Stimulated activated CD8-positive, alpha-beta memory T cell treated with anti-CD3 and anti-CD28 coated beads, Interleukin-15, amount 100 ng/mL, for 24 hours (primary cell): Measurements from ENCODE around the gene CNPPD1.
A peak's percentile ranks its signal among the peaks of the same experiment; 100 is the strongest.
"Not testable (repeated sequence)": the region's sequence is repeated elsewhere in the genome, so short reads cannot be mapped to it uniquely, and the experiment has no call there.

Experiments used
- DNase-seq: peaks from one replicate; pipeline ENCODE4 v3.0.0-alpha.2; 2020; ENCODE audit warnings: low read depth

Gene CNPPD1

GRCh38 chr2:219207884-219208740, 31.4 kb upstream of the CNPPD1 start:
- DNase-seq: no peak

GRCh38 chr2:219207134-219207883, 30.6 kb upstream of the CNPPD1 start:
- no peak for DNase-seq

- DNase-seq: peak; percentile 86
These were observed 29.8 kb upstream of the CNPPD1 start, which contains the start of gene ZFAND2B for GRCh38 chr2:219206328-219207133. TSS of gene ZFAND2B (plus strand) at chr2:219206782. CDS start at chr2:219206988, 206 bp downstream.

DNA sequence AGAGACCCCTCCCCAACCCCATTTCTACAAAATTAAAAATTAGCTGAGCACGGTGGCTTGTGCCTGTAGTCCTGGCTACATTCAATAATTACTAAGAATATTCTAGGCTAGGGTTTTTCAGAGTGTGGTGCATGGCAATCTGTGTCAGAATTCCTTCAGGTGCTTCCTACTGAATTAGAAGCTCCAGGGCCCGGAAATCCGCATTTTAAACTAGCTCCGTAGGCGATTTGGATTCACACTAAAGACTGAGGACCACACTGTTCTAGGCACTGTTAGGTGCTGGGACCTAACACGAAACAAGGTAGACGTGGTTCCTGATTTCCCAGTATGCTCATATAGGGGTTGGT, 29.2 kb upstream of the CNPPD1 start:
- DNase-seq: no peak

- no peak for DNase-seq
These were observed 28.4 kb upstream of the CNPPD1 start for GRCh38 chr2:219205165-219205538.

GRCh38 chr2:219204425-219205164, 27.9 kb upstream of the CNPPD1 start:
- no peak for DNase-seq

DNA sequence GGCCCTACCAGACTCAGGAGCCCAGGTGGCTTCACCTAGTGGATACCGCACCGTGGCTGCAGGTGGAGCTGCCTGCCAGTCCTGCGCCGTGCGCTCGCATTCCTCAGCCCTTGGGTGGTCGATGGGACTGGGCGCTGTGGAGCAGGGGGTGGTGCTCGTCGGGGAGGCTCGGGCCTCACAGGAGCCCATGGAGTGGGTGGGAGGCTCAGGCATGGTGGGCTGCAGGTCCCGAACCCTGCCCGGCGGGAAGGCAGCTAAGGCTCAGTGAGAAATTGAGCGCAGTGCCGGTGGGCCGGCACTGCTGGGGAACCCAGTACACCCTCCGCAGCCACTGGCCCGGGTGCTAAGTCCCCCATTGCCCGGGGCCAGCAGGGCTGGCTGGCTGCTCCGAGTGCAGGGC, 24.6 kb upstream of the CNPPD1 start:
- DNase-seq: not testable (repeated sequence)

DNA sequence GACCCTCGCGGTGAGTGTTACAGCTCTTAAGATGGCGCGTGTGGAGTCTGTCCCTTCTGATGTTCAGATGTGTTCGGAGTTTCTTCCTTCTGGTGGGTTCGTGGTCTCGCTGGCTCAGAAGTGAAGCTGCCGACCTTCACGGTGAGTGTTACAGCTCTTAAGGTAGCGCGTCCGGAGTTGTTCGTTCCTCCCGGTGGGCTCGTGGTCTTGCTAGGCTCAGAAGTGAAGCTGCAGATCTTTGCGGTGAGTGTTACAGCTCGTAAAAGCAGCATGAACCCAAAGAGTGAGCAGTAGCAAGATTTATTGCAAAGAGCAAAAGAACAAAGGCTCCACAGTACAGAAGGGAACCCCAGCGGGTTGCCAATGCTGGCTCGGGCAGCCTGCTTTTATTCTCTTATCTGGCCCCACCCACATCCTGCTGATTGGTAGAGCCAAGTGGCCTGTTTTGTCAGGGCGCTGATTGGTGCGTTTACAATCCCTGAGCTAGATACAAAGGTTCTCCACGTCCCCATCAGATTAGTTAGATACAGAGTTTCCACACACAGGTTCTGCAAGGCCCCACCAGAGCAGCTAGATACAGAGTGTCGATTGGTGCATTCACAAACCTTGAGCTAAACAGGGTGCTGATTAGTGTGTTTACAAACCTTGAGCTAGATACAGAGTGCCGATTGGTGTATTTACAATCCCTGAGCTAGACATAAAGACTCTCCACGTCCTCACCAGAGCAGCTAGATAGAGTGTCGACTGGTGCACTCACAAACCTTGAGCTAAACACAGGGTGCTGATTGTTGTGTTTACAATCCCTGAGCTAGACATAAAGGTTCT, 24.0 kb upstream of the CNPPD1 start:
- DNase-seq: not testable (repeated sequence)

DNA sequence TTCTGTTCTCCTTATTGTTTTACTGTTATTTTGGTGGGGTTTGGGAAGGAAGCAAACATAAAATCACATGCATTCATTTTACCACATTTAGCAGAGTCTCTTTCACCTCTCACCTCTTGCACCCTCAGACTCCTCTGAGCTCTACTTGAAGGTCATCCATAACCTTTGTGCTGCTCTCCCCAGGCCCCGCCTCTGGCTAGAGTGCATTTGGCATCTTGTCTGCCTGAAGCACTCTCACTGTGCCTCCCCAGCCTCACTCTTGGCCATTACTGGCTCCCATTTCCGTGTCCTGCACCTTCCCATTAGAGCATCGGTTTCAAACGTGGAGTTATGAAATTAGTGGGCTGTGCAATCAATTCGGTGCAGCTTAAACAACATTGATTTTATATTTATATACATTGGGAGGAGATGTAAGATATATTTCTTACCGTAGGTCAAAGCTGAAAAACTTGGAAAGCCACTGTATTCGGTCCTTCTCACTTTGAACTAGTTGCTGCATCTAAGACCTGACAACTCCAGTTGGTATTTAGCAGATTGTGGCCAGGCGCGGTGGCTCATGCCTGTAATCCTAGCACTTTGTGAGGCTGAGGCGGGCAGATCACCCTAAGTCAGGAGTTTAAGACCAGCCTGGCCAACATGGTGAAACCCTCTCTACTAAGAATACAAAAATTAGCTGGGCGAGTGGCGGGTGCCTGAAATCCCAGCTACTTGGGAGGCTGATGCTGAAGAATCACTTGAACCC, 22.9 kb upstream of the CNPPD1 start:
- DNase-seq: no peak

GRCh38 chr2:219198974-219199373, 22.2 kb upstream of the CNPPD1 start:
- DNase-seq: no peak

GRCh38 chr2:219197388-219197787, 20.7 kb upstream of the CNPPD1 start:
- no peak for DNase-seq

DNA sequence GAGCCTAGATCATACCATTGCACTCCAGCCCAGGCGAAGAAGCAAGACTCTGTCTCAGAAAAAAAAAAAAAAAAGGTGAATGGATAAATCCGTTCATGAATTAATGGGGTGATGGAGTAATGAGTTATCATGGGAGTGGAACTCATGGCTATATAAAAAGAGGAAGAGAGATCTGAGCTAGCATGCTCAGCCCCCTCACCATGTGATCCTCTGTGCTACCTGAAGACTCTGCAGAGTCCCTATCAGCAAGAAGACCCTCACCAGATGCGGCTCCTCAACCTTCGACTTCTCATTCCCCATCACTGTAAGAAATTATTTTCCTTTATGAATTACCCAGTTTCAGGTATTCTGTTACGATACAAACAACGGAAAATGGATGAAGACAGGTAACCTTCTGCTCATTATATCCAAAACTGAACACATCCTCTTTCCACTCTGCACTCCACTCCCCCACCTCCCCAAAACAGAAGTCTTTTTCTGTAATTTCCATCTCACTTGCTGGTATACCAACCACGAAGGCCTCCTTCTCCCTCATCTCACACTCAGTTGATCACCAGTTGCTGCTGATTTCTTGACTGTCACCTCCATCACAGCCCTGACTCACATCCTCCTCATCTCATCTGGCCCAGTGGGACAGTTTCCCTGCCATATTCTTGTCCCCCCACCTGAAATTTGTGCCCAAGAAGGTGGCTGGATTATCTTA, 10.2 kb upstream of the CNPPD1 start:
- no peak for DNase-seq

DNA sequence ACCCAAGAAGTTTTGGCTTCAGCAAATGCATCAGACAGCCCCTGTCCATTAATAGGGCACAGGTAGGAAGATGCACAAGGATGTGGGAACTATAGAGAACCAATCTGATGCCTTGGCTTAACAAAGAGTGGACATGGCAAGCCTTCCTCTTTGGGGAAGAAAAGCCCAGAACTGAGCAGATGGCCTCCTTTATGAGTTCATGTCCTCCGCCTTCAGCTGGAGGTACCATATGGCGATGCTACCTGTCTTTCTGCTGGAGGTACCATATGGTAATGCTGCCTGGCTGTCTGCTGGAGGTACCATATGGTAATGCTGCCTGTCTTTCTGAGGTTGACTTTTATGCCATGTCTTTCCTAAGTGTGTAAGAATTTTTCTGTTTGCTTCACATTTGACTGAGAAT, 7.4 kb upstream of the CNPPD1 start:
- DNase-seq: no peak

DNA sequence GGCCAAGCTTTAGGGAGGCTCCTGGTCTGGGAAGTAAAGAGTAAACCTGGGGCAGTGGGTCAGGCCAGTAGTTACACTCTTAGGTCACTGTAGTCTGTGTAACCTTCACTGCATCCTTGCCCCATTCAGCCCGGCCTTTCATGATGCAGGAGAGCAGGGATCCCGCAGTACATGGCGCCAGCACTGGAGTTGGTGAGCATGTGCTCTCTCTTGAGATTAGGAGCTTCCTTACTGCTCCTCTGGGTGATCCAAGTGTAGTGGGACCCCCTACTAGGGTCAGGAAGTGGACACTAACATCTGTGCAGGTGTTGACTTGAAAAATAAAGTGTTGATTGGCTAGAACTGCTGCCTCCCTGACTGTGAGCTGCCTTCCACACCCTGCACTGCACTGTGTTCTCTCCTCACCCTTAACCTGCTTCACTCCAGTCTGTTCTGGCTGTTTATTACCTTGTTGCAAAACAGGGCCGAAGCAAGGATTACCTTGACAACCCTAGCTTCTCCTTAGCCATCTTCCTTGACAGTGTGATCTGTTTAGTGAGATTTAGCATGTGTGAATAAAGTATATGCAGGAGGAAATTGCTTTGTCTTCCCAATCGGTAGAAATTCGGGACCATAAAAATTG, 6.5 kb upstream of the CNPPD1 start:
- DNase-seq: no peak

DNA sequence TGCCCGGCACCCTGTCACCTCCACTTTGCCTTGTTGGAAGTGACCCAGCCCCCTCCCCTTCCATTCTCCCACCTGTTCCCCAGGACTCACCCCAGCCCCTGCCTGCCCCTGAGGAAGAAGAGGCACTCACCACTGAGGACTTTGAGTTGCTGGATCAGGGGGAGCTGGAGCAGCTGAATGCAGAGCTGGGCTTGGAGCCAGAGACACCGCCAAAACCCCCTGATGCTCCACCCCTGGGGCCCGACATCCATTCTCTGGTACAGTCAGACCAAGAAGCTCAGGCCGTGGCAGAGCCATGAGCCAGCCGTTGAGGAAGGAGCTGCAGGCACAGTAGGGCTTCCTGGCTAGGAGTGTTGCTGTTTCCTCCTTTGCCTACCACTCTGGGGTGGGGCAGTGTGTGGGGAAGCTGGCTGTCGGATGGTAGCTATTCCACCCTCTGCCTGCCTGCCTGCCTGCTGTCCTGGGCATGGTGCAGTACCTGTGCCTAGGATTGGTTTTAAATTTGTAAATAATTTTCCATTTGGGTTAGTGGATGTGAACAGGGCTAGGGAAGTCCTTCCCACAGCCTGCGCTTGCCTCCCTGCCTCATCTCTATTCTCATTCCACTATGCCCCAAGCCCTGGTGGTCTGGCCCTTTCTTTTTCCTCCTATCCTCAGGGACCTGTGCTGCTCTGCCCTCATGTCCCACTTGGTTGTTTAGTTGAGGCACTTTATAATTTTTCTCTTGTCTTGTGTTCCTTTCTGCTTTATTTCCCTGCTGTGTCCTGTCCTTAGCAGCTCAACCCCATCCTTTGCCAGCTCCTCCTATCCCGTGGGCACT, 5.8 kb upstream of the CNPPD1 start:
- DNase-seq: no peak

- no peak for DNase-seq
These were observed 4.8 kb upstream of the CNPPD1 start for GRCh38 chr2:219181531-219181930.

GRCh38 chr2:219180961-219181360, 4.2 kb upstream of the CNPPD1 start:
- DNase-seq: no peak
